GM19395 (cell line): ENCODE measurements around the gene KCNMB1.
A peak's percentile ranks its signal among the peaks of the same experiment; 100 is the strongest.

Source experiments
- ATAC-seq: cut with Tn5 transposase; IDR thresholded peaks from one replicate; pipeline ENCODE4 v1.9.1; 2021; ENCODE audit warnings: mild to moderate bottlenecking, moderate library complexity; ENCODE audit not compliant: unreplicated experiment

Gene KCNMB1

GRCh38 chr5:170342153-170342725 is 46.9 kb downstream of the KCNMB1 start:
- no peak for ATAC-seq

- ATAC-seq, result no peak
Measured at GRCh38 chr5:170341545-170341944, 47.6 kb downstream of the KCNMB1 start.

GRCh38 chr5:170339780-170340167 is 49.4 kb downstream of the KCNMB1 start:
- no peak for ATAC-seq

GRCh38 chr5:170338933-170339779 is 50.0 kb downstream of the KCNMB1 start:
- ATAC-seq, result peak; percentile 89

GRCh38 chr5:170338291-170338690 is 50.9 kb downstream of the KCNMB1 start:
- ATAC-seq, result no peak

- ATAC-seq, result no peak
Measured at GRCh38 chr5:170337045-170337733, 52.0 kb downstream of the KCNMB1 start.

GRCh38 chr5:170336065-170336464 is 53.1 kb downstream of the KCNMB1 start:
- ATAC-seq, result no peak

- ATAC-seq, result no peak
Measured at GRCh38 chr5:170334626-170335025, 54.5 kb downstream of the KCNMB1 start.

- ATAC-seq, result peak; percentile 45
Measured at GRCh38 chr5:170333161-170333910, 55.8 kb downstream of the KCNMB1 start.

- no peak for ATAC-seq
Measured at GRCh38 chr5:170332058-170332457, 57.1 kb downstream of the KCNMB1 start.

GRCh38 chr5:170330568-170331054 is 58.6 kb downstream of the KCNMB1 start:
- ATAC-seq, result no peak

- no peak for ATAC-seq
Measured at GRCh38 chr5:170329524-170329923, 59.6 kb downstream of the KCNMB1 start.

GRCh38 chr5:170327829-170328228 is 61.3 kb downstream of the KCNMB1 start:
- ATAC-seq, result no peak

- peak; percentile 35 for ATAC-seq
Measured at GRCh38 chr5:170327168-170327567, 62.0 kb downstream of the KCNMB1 start.
